IMR-90 (cell line): ENCODE results near the gene DIABLO. TPM values are rescaled to one million over a fixed set of nuclear protein-coding genes. Genes with fewer than 3 reads are reported as not detected.
A peak's percentile ranks its signal among the peaks of the same experiment; 100 is the strongest.

Source experiments
- ATAC-seq: fragments of 200-7000 bp; cut with Tn5 transposase; 2 replicates; pipeline ENCODE4 v1.9.1; 2020; ENCODE audit warnings: low read depth, mild to moderate bottlenecking, moderate library complexity
- BruUV-seq: library from RNA; stranded (reverse); fragments of 400-500 nt; replicated peaks from 2 replicates; lab custom pipeline; 2021; lab: Mats Ljungman, UMichigan
- CTCF ChIA-PET: fragments of 300-600 bp; formaldehyde crosslinking; extraction: SDS; loops from one replicate; lab custom pipeline; 2021; ENCODE audit warnings: antibody characterized with exemption; lab: Yijun Ruan, JAX
- POLR2A ChIA-PET: fragments of 300-600 bp; sonication (Branson Sonifier 250); formaldehyde crosslinking; loops from one replicate; lab custom pipeline; 2022; ENCODE audit warnings: antibody characterized with exemption; ENCODE audit not compliant: unreplicated experiment; lab: Charles Lee
- DNase-seq: peaks from one replicate; pipeline ENCODE4 v3.0.0; 2013
- H2AFZ ChIP-seq: replicated peaks from 2 replicates; pipeline ENCODE3; 2013; ENCODE audit warnings: low read length, mild to moderate bottlenecking; ENCODE audit not compliant: poor library complexity
- H2AK5ac ChIP-seq: 2 replicates; pipeline ENCODE4 v1.6.1; 2013; ENCODE audit warnings: low read depth, low read length, inconsistent platforms
- H2AK9ac ChIP-seq: replicated peaks from 2 replicates; pipeline ENCODE3; 2013; ENCODE audit warnings: mild to moderate bottlenecking, low read depth, low read length, moderate library complexity; ENCODE audit not compliant: poor library complexity
- H2BK120ac ChIP-seq: 2 replicates; pipeline ENCODE4 v1.6.1; 2013; ENCODE audit warnings: low read depth, low read length, inconsistent platforms
- H2BK15ac ChIP-seq: 3 replicates; pipeline ENCODE4 v1.6.1; 2013; ENCODE audit warnings: low read depth, low read length, inconsistent platforms
- H2BK20ac ChIP-seq: 2 replicates; pipeline ENCODE4 v1.6.1; 2013; ENCODE audit warnings: low read depth, mild to moderate bottlenecking, inconsistent platforms, low read length, moderate library complexity
- H2BK5ac ChIP-seq: 2 replicates; pipeline ENCODE4 v1.6.1; 2013; ENCODE audit warnings: mild to moderate bottlenecking, low read depth, low read length, inconsistent platforms; ENCODE audit not compliant: poor library complexity, severe bottlenecking
- H3K14ac ChIP-seq: replicated peaks from 2 replicates; pipeline ENCODE4 v1.6.1; 2013; ENCODE audit warnings: low read depth, low read length, inconsistent platforms
- H3K18ac ChIP-seq: 2 replicates; pipeline ENCODE4 v1.6.1; 2013; ENCODE audit warnings: low read depth, low read length, control low read depth
- H3K23ac ChIP-seq: 2 replicates; pipeline ENCODE4 v1.6.1; 2013; ENCODE audit warnings: low read depth, low read length, inconsistent platforms
- H3K27ac ChIP-seq: 2 replicates; pipeline ENCODE4 v1.5.1; 2013; ENCODE audit warnings: mild to moderate bottlenecking, control low read depth, low read length; ENCODE audit not compliant: insufficient read depth
- H3K27me3 ChIP-seq: 2 replicates; pipeline ENCODE4 v1.6.1; 2013; ENCODE audit warnings: low read length; ENCODE audit not compliant: control insufficient read depth, insufficient read depth
- H3K36me3 ChIP-seq: 2 replicates; pipeline ENCODE4 v1.6.1; 2013; ENCODE audit warnings: low read length, mixed read lengths; ENCODE audit not compliant: control insufficient read depth, insufficient read depth
- H3K4ac ChIP-seq: 2 replicates; pipeline ENCODE4 v1.6.1; 2013; ENCODE audit warnings: low read depth, low read length, inconsistent platforms
- H3K4me1 ChIP-seq: 2 replicates; pipeline ENCODE4 v1.6.1; 2013; ENCODE audit warnings: low read length, mixed read lengths; ENCODE audit not compliant: control insufficient read depth, insufficient read depth
- H3K4me2 ChIP-seq: 2 replicates; pipeline ENCODE4 v1.6.1; 2013; ENCODE audit warnings: low read depth, mild to moderate bottlenecking, control low read depth, low read length, moderate library complexity
- H3K4me3 ChIP-seq: 2 replicates; pipeline ENCODE4 v1.5.1; 2013; ENCODE audit warnings: low read depth, mild to moderate bottlenecking, control low read depth, low read length, moderate library complexity; ENCODE audit not compliant: insufficient read depth
- H3K56ac ChIP-seq: 2 replicates; pipeline ENCODE4 v1.6.1; 2013; ENCODE audit warnings: low read length, inconsistent platforms; ENCODE audit not compliant: insufficient read depth; ENCODE audit errors: extremely low read depth
- H3K79me1 ChIP-seq, 2 experiments: 2 replicates each; pipeline ENCODE4 v1.6.1; 2013; ENCODE audit warnings: low read length in 2 of 2, inconsistent platforms in 1 of 2, low read depth in 1 of 2
- H3K9ac ChIP-seq: 2 replicates; pipeline ENCODE4 v1.6.1; 2013; ENCODE audit warnings: low read depth, low read length, control low read depth
- H3K9me1 ChIP-seq: 2 replicates; pipeline ENCODE4 v1.6.1; 2013; ENCODE audit warnings: low read length, inconsistent platforms; ENCODE audit not compliant: insufficient read depth
- H3K9me3 ChIP-seq: 2 replicates; pipeline ENCODE4 v1.6.1; 2013; ENCODE audit warnings: low read length; ENCODE audit not compliant: control insufficient read depth, insufficient read depth
- H4K20me1 ChIP-seq: 2 replicates; pipeline ENCODE4 v1.6.1; 2013; ENCODE audit warnings: low read length, inconsistent platforms; ENCODE audit not compliant: insufficient read depth
- H4K5ac ChIP-seq: 2 replicates; pipeline ENCODE4 v1.6.1; 2013; ENCODE audit warnings: mild to moderate bottlenecking, low read depth, low read length, control low read depth
- H4K8ac ChIP-seq, 2 experiments: 2 replicates each; pipeline ENCODE4 v1.6.1; 2013; ENCODE audit warnings: low read depth in 2 of 2, low read length in 2 of 2, control low read depth in 1 of 2, inconsistent platforms in 1 of 2
- H4K91ac ChIP-seq: 2 replicates; pipeline ENCODE4 v1.6.1; 2013; ENCODE audit warnings: low read depth, low read length, inconsistent platforms; ENCODE audit not compliant: insufficient read depth
- RCOR1 ChIP-seq: IDR thresholded peaks from 2 replicates; pipeline ENCODE4 v1.6.1; 2012; ENCODE audit warnings: mild to moderate bottlenecking, low read length, improper control_type of control experiment; ENCODE audit not compliant: insufficient replicate concordance
- WGBS, 2 experiments: methylation state at CpG; one replicate each; pipeline versions ENCODE4 v1.1.5 to v1.1.7; 2013; ENCODE audit warnings: missing lambda C conversion rate in 2 of 2; ENCODE audit not compliant: insufficient read length in 1 of 2; ENCODE audit errors: extremely low coverage in 2 of 2; 5-methylcytosine and 5-hydroxymethylcytosine counted together
- dilution Hi-C: fragments of 300-500 bp; cut with HindIII; formaldehyde crosslinking; loops from one replicate; pipeline ENCODE4 v1.14.3; 2018; ENCODE audit warnings: low sequenced_read_pairs; ENCODE audit not compliant: unreplicated experiment
- in situ Hi-C: fragments of 300-500 bp; cut with MboI; formaldehyde crosslinking; loops from 3 replicates; pipeline ENCODE4 v1.14.3; 2019; ENCODE audit warnings: low sequenced_read_pairs, inconsistent platforms, mixed read lengths
- intact Hi-C: fragments of 100-400 bp; cut with micrococcal nuclease; formaldehyde crosslinking; loops from 2 replicates; pipeline ENCODE4 v1.10.0; 2022
- polyA plus RNA-seq, 3 experiments: library from polyadenylated mRNA; depleted of rRNA; stranded (reverse); fragments of >200 nt; gene quantifications; 2 replicates each; pipeline ENCODE4 v1.2.3, GENCODE V29; 2012; ENCODE audit warnings: low replicate concordance in 1 of 3
- total RNA-seq: library from RNA; depleted of rRNA; stranded (reverse); fragments of >200 nt; gene quantifications from 2 replicates; pipeline ENCODE4 v1.2.3, GENCODE V29; 2012
- TF ChIP-seq, protein P1 (sequence below): fragments of 150-350 bp; IDR thresholded peaks from 2 replicates; pipeline ENCODE4 v1.6.1; 2016; ENCODE audit warnings: low read depth, mild to moderate bottlenecking, low read length, moderate library complexity, borderline replicate concordance

DIABLO gene
- total and polyA plus RNA-seq, 2 of the 4 experiments (the other 2 are of a cell fraction): 69.7 to 102 TPM

DNA sequence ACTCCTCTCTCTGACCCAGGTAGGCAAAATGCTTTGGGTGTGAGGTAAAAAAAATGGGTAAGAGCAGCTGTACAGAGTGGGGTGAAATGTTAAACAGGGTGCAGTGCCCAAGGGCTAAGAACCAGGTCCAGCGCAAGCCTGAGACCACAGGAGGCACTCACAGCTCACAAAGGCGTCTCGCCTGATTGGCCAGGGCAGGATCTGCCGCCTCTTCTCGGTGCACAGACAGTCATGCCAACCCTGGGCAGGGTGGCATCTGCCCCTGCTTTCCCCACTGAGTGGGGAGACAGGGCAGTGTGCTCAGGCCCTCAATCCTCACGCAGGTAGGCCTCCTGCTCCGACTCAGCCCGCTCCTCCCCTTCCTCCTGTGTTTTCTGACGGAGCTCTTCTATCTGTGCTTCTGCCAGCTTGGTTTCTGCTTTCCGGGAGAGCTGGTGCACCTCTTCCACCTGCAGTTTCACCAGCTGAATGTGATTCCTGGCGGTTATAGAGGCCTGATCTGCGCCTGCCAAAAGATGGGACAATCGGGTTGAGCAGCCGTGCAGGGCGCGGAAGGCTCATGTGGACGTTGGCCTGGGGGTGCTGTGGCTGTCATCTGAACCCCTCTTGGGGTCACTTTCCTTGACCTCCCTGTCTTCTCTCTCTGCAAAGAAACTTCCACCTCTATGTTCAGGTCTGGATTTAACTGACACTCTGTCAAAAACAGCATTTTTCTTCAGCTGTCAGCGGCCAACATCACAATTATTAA is 17.6 kb downstream of the DIABLO start:
- POLR2A ChIA-PET: interaction anchor here (0.6 kb wide), 1 partner anchor 31 kb away, joined by 10 read pairs; no protein-coding TSS in a partner anchor
- ATAC-seq (no peak), DNase-seq (no peak)
- Histone ChIP-seq H3K4me2 (no peak overlapping the region), H3K18ac (no peak overlapping the region), H3K9ac (no peak overlapping the region), H3K4me1 (no peaks in the 10 kb centered on the region), H3K27ac (no peak overlapping the region), H3K4ac (no peak overlapping the region), H3K4me3 (no peak overlapping the region), H2BK20ac (no peak overlapping the region), H4K5ac (no peak overlapping the region), H4K20me1 (peaks cover 18% of the 10 kb centered on the region), H2BK120ac (no peak overlapping the region), H3K79me1 (peaks cover 0 to 4% of the 10 kb centered on the region in 2 experiments; a peak in 1 of 4 replicates), H3K9me1 (no peaks in the 10 kb centered on the region; the same call in 1 of the 2 replicates), H4K8ac (no peak overlapping the region), H2AFZ (no peak overlapping the region), H3K36me3 (peaks cover 35% of the 10 kb centered on the region), H3K9me3 (no peaks in the 10 kb centered on the region), H3K23ac (no peak overlapping the region), H2AK5ac (no peak overlapping the region), H2BK15ac (no peak overlapping the region), H3K27me3 (peaks cover 20% of the 10 kb centered on the region), H3K14ac (no peak overlapping the region), H4K91ac (no peak overlapping the region), H2BK5ac (no peak overlapping the region), H2AK9ac (no peak overlapping the region), H3K56ac (no peak overlapping the region)
- CTCF ChIA-PET: interaction anchor here (0.6 kb wide), 1 partner anchor 722 kb away, joined by 3 read pairs; no protein-coding TSS in a partner anchor
- dilution Hi-C loops (no loop called here), in situ Hi-C loops (no loop called here), intact Hi-C loops (no loop called here)
- BruUV-seq: TSS peak; percentile 83
- TF ChIP-seq RCOR1: no peak
- TF ChIP-seq, protein P1, sequence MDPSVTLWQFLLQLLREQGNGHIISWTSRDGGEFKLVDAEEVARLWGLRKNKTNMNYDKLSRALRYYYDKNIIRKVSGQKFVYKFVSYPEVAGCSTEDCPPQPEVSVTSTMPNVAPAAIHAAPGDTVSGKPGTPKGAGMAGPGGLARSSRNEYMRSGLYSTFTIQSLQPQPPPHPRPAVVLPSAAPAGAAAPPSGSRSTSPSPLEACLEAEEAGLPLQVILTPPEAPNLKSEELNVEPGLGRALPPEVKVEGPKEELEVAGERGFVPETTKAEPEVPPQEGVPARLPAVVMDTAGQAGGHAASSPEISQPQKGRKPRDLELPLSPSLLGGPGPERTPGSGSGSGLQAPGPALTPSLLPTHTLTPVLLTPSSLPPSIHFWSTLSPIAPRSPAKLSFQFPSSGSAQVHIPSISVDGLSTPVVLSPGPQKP: no peak
- 77% methylated on average over 5 of the region's 18 CpGs; no CpG with 5 or more reads in 1 of the 2 experiments for WGBS, 2 experiments
